WTC11 (cell line): ENCODE results near the gene SAMD10. TPM values are rescaled to one million over a fixed set of nuclear protein-coding genes. Genes with fewer than 3 reads are reported as not detected.
"Not testable (repeated sequence)": the region's sequence is repeated elsewhere in the genome, so short reads cannot be mapped to it uniquely, and the experiment has no call there.

Source experiments
- ATAC-seq: fragments of 200-7000 bp; cut with Tn5 transposase; 2 replicates; pipeline ENCODE4 v1.10.0; 2021; ENCODE audit warnings: mild to moderate bottlenecking, moderate library complexity
- CTCF ChIA-PET: fragments of 300-600 bp; sonication (Branson Sonifier 250); formaldehyde crosslinking; loops from one replicate; lab custom pipeline; 2021; ENCODE audit warnings: antibody characterized with exemption; lab: Charles Lee
- POLR2A ChIA-PET: fragments of 350-600 bp; sonication (Branson Sonifier 250); formaldehyde crosslinking; loops from one replicate; lab custom pipeline; 2021; ENCODE audit warnings: antibody characterized with exemption; lab: Charles Lee
- DNase-seq: peaks from one replicate; pipeline ENCODE4 v3.0.0; 2021; ENCODE audit warnings: low spot score
- H3K27ac Mint-ChIP-seq: 2 replicates; pipeline ENCODE4 v1.8.0; 2021; ENCODE audit warnings: mixed read lengths
- H3K27me3 Mint-ChIP-seq: 2 replicates; pipeline ENCODE4 v1.8.0; 2021; ENCODE audit warnings: low read depth, mild to moderate bottlenecking, moderate library complexity, mixed read lengths
- H3K36me3 Mint-ChIP-seq: 2 replicates; pipeline ENCODE4 v1.8.0; 2021; ENCODE audit warnings: mixed read lengths
- H3K4me1 Mint-ChIP-seq: 2 replicates; pipeline ENCODE4 v1.8.0; 2022; ENCODE audit warnings: mixed read lengths
- H3K4me3 Mint-ChIP-seq: 2 replicates; pipeline ENCODE4 v1.8.0; 2021; ENCODE audit warnings: mild to moderate bottlenecking, moderate library complexity, mixed read lengths
- H3K9me3 Mint-ChIP-seq: 2 replicates; pipeline ENCODE4 v1.8.0; 2021; ENCODE audit warnings: mixed read lengths
- ATF1 ChIP-seq: sonication (generic); formaldehyde crosslinking; IDR thresholded peaks from 2 replicates; pipeline ENCODE4 v1.8.1; 2023; ENCODE audit warnings: mild to moderate bottlenecking, moderate library complexity, missing genetic modification reagents
- CBFB ChIP-seq: sonication (generic); formaldehyde crosslinking; IDR thresholded peaks from 2 replicates; pipeline ENCODE4 v1.8.1; 2022; ENCODE audit warnings: mild to moderate bottlenecking, low read depth, missing genetic modification reagents
- CREB1 ChIP-seq: sonication (generic); formaldehyde crosslinking; IDR thresholded peaks from 2 replicates; pipeline ENCODE4 v1.8.0; 2023; ENCODE audit warnings: mild to moderate bottlenecking, missing genetic modification reagents
- CREM ChIP-seq: sonication (generic); formaldehyde crosslinking; IDR thresholded peaks from 2 replicates; pipeline ENCODE4 v1.8.1; 2022; ENCODE audit warnings: mild to moderate bottlenecking, missing genetic modification reagents, moderate library complexity
- EMX1 ChIP-seq: fragments of 250-450 bp; sonication (Bioruptor Pico); IDR thresholded peaks from 2 replicates; pipeline ENCODE4 v1.8.0; 2021; ENCODE audit warnings: mild to moderate bottlenecking
- MXD4 ChIP-seq: fragments of 250-450 bp; sonication (Bioruptor Pico); IDR thresholded peaks from 2 replicates; pipeline ENCODE4 v1.8.0; 2021; ENCODE audit warnings: mild to moderate bottlenecking, moderate library complexity, borderline replicate concordance
- PRRX2 ChIP-seq: fragments of 250-450 bp; sonication (Bioruptor Pico); IDR thresholded peaks from 2 replicates; pipeline ENCODE4 v1.8.0; 2021; ENCODE audit warnings: mild to moderate bottlenecking
- SOX15 ChIP-seq: fragments of 250-450 bp; sonication (Bioruptor Pico); IDR thresholded peaks from 2 replicates; pipeline ENCODE4 v1.9.0; 2021; ENCODE audit warnings: mild to moderate bottlenecking
- TEAD4 ChIP-seq: sonication (generic); formaldehyde crosslinking; IDR thresholded peaks from 2 replicates; pipeline ENCODE4 v1.8.0; 2022; ENCODE audit warnings: mild to moderate bottlenecking, missing genetic modification reagents
- ZNF138 ChIP-seq: sonication (generic); formaldehyde crosslinking; conservative IDR thresholded peaks from 2 replicates; pipeline ENCODE4 v1.8.1; 2022; ENCODE audit warnings: mild to moderate bottlenecking, moderate library complexity, missing genetic modification reagents
- ZNF232 ChIP-seq: sonication (generic); formaldehyde crosslinking; IDR thresholded peaks from 2 replicates; pipeline ENCODE4 v1.8.0; 2022; ENCODE audit warnings: mild to moderate bottlenecking, missing genetic modification reagents
- ZNF416 ChIP-seq: fragments of 250-450 bp; sonication (Bioruptor Pico); IDR thresholded peaks from 2 replicates; pipeline ENCODE4 v1.9.0; 2021; ENCODE audit warnings: mild to moderate bottlenecking, inconsistent platforms
- total RNA-seq: library from RNA; stranded (reverse); gene quantifications from 3 replicates; pipeline ENCODE4 v1.2.3, GENCODE V29; 2021
- TF ChIP-seq, protein P1 (sequence below): sonication (generic); formaldehyde crosslinking; conservative IDR thresholded peaks from 2 replicates; pipeline ENCODE4 v1.8.1; 2023; ENCODE audit warnings: mild to moderate bottlenecking, low read depth, missing genetic modification reagents, moderate library complexity
- TF ChIP-seq, protein P2 (sequence below): sonication (generic); formaldehyde crosslinking; IDR thresholded peaks from 2 replicates; pipeline ENCODE4 v1.8.1; 2023; ENCODE audit warnings: mild to moderate bottlenecking, missing genetic modification reagents
- TF ChIP-seq, protein P3 (sequence below): sonication (generic); formaldehyde crosslinking; IDR thresholded peaks from 2 replicates; pipeline ENCODE4 v1.8.1; 2022; ENCODE audit warnings: missing genetic modification reagents, borderline replicate concordance
- TF ChIP-seq, protein P4 (sequence below): sonication (generic); formaldehyde crosslinking; IDR thresholded peaks from 2 replicates; pipeline ENCODE4 v1.8.1; 2022; ENCODE audit warnings: low read depth, mild to moderate bottlenecking, moderate library complexity, missing genetic modification reagents, borderline replicate concordance
- TF ChIP-seq, protein P5 (sequence below): fragments of 250-450 bp; sonication (Bioruptor Pico); conservative IDR thresholded peaks from 2 replicates; pipeline ENCODE4 v1.9.0; 2021; ENCODE audit warnings: mild to moderate bottlenecking
- TF ChIP-seq, protein P6 (sequence below): sonication (generic); formaldehyde crosslinking; IDR thresholded peaks from 2 replicates; pipeline ENCODE4 v1.8.0; 2022; ENCODE audit warnings: mild to moderate bottlenecking, missing genetic modification reagents

SAMD10 gene
- total RNA-seq, 1 experiment from 2014 or later = 6.2 TPM

DNA sequence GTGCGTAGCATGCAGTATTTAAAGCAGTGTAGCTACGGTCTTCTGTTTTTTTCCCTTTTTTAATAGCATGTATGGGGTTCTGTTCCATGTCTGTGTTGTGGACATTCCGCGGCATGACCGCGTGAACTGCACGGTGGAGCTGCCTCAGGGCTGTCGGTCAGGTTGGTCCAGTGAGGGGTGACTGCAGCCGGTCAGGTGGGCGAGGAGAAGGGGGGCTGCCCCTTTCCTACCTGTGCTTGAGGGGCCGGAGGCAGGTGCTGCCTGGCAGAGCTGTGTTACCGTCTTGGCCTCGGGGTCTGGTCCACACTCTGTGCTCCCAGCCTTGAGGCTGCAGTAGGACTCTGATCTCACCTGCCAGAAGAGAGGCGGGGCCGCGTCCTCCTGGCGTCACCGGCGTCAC is 47.7 kb downstream of the SAMD10 start:
- Mint-ChIP-seq H3K4me3 (no peak overlapping the region), H3K4me1 (no peaks in the 10 kb centered on the region), H3K36me3 (peaks cover 42% of the 10 kb centered on the region), H3K27me3 (no peaks in the 10 kb centered on the region), H3K27ac (no peak overlapping the region), H3K9me3 (no peaks in the 10 kb centered on the region)
- ChIA-PET POLR2A (no interaction called here), CTCF (interaction anchor here (1.2 kb wide), 1 partner anchor 49 kb away, joined by 3 read pairs; the partner anchor contains the start of gene PRPF6)
- no peak for ATAC-seq
- no peak for TF ChIP-seq CREM
- TF ChIP-seq, protein P1, sequence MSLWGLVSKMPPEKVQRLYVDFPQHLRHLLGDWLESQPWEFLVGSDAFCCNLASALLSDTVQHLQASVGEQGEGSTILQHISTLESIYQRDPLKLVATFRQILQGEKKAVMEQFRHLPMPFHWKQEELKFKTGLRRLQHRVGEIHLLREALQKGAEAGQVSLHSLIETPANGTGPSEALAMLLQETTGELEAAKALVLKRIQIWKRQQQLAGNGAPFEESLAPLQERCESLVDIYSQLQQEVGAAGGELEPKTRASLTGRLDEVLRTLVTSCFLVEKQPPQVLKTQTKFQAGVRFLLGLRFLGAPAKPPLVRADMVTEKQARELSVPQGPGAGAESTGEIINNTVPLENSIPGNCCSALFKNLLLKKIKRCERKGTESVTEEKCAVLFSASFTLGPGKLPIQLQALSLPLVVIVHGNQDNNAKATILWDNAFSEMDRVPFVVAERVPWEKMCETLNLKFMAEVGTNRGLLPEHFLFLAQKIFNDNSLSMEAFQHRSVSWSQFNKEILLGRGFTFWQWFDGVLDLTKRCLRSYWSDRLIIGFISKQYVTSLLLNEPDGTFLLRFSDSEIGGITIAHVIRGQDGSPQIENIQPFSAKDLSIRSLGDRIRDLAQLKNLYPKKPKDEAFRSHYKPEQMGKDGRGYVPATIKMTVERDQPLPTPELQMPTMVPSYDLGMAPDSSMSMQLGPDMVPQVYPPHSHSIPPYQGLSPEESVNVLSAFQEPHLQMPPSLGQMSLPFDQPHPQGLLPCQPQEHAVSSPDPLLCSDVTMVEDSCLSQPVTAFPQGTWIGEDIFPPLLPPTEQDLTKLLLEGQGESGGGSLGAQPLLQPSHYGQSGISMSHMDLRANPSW = no peak
- TF ChIP-seq, protein P2, sequence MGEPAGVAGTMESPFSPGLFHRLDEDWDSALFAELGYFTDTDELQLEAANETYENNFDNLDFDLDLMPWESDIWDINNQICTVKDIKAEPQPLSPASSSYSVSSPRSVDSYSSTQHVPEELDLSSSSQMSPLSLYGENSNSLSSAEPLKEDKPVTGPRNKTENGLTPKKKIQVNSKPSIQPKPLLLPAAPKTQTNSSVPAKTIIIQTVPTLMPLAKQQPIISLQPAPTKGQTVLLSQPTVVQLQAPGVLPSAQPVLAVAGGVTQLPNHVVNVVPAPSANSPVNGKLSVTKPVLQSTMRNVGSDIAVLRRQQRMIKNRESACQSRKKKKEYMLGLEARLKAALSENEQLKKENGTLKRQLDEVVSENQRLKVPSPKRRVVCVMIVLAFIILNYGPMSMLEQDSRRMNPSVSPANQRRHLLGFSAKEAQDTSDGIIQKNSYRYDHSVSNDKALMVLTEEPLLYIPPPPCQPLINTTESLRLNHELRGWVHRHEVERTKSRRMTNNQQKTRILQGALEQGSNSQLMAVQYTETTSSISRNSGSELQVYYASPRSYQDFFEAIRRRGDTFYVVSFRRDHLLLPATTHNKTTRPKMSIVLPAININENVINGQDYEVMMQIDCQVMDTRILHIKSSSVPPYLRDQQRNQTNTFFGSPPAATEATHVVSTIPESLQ (CRISPR knock-in tag) = no peak
- TF ChIP-seq ZNF138 (CRISPR knock-in tag) = no peak
- TF ChIP-seq, protein P3, sequence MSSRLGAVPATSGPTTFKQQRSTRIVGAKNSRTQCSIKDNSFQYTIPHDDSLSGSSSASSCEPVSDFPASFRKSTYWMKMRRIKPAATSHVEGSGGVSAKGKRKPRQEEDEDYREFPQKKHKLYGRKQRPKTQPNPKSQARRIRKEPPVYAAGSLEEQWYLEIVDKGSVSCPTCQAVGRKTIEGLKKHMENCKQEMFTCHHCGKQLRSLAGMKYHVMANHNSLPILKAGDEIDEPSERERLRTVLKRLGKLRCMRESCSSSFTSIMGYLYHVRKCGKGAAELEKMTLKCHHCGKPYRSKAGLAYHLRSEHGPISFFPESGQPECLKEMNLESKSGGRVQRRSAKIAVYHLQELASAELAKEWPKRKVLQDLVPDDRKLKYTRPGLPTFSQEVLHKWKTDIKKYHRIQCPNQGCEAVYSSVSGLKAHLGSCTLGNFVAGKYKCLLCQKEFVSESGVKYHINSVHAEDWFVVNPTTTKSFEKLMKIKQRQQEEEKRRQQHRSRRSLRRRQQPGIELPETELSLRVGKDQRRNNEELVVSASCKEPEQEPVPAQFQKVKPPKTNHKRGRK (CRISPR knock-in tag) = no peak
- TF ChIP-seq ATF1 (CRISPR knock-in tag) = no peak
- no peak for TF ChIP-seq TEAD4 (CRISPR knock-in tag)
- TF ChIP-seq, protein P4, sequence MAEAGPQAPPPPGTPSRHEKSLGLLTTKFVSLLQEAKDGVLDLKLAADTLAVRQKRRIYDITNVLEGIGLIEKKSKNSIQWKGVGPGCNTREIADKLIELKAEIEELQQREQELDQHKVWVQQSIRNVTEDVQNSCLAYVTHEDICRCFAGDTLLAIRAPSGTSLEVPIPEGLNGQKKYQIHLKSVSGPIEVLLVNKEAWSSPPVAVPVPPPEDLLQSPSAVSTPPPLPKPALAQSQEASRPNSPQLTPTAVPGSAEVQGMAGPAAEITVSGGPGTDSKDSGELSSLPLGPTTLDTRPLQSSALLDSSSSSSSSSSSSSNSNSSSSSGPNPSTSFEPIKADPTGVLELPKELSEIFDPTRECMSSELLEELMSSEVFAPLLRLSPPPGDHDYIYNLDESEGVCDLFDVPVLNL = no peak
- no peak for TF ChIP-seq EMX1 (CRISPR knock-in tag)
- DNase-seq = no peak

DNA sequence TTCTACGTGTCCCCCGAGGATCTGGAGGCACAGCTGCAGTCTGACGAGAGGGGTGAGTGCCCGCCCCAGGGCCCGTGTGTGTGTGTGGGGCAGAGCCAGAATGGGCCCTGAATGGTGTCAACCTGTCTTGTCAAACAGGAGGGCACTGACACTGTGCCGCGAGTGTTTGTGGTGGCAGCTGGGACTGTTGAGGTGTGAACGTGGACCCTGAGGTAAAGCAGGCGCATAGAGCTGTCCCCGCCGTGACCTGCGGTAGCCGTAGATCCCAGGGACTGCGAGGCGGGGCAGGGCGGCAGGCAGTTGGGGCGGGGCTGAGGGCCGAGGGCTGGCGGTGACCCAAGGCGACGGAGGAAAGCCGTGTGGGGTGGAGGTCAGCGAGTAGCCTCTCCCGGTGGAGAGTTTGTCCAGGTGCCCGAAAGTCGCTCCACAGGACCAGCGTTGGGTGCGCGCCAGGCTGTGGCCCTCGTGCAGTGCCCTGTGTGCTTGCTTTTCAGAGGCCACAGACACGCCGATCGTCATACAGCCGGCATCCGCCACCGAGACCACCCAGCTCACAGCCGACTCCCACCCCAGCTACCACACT is 48.4 kb downstream of the SAMD10 start:
- no peak for DNase-seq
- Mint-ChIP-seq H3K4me1 (no peaks in the 10 kb centered on the region), H3K9me3 (no peaks in the 10 kb centered on the region), H3K27me3 (no peaks in the 10 kb centered on the region), H3K27ac (no peak overlapping the region; the same call in 1 of the 2 replicates), H3K4me3 (no peak overlapping the region), H3K36me3 (peaks cover 42% of the 10 kb centered on the region)
- ATAC-seq = no peak
- ChIA-PET CTCF (no interaction called here), POLR2A (no interaction called here)
- TF ChIP-seq, protein P5, sequence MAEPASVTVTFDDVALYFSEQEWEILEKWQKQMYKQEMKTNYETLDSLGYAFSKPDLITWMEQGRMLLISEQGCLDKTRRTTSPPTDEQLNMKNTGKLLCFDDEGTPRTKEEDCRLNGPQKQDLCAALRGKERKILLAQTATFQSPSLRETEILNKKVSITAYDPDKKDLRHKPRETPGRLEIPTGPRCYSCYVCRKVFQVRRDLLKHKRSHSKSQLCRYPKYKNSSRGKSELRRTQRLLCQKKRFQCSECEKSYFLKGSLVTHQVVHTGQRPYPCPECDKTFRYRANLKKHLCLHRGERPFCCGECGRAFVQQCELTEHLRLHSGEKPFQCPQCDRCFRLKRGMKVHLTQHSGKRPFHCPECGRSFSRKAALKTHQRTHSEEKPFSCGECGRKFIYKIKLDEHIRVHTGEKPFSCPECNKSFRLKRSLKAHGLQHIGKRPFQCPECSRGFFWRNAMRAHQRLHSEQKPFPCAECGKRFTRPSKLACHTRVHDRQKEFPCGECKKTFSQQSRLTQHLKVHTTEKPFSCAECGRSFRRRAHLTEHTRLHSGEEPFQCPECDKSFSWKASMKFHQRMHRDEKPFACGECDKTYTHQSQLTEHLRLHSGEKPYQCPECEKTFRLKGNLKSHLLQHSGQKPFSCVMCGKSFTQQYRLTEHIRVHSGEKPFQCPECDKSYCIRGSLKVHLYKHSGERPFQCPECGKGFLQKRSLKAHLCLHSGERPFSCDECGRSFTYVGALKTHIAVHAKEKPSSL (CRISPR knock-in tag) = no peak
- TF ChIP-seq SOX15 (CRISPR knock-in tag) = no peak
- no peak for TF ChIP-seq ATF1 (CRISPR knock-in tag)
- no peak for TF ChIP-seq ZNF232 (CRISPR knock-in tag)
- TF ChIP-seq, protein P6, sequence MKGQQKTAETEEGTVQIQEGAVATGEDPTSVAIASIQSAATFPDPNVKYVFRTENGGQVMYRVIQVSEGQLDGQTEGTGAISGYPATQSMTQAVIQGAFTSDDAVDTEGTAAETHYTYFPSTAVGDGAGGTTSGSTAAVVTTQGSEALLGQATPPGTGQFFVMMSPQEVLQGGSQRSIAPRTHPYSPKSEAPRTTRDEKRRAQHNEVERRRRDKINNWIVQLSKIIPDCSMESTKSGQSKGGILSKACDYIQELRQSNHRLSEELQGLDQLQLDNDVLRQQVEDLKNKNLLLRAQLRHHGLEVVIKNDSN (CRISPR knock-in tag) = no peak
- no peak for TF ChIP-seq MXD4 (CRISPR knock-in tag)
- TF ChIP-seq PRRX2 = no peak
- TF ChIP-seq CBFB (CRISPR knock-in tag) = no peak
- no peak for TF ChIP-seq CREB1 (CRISPR knock-in tag)
- no peak for TF ChIP-seq ZNF416 (CRISPR knock-in tag)

DNA sequence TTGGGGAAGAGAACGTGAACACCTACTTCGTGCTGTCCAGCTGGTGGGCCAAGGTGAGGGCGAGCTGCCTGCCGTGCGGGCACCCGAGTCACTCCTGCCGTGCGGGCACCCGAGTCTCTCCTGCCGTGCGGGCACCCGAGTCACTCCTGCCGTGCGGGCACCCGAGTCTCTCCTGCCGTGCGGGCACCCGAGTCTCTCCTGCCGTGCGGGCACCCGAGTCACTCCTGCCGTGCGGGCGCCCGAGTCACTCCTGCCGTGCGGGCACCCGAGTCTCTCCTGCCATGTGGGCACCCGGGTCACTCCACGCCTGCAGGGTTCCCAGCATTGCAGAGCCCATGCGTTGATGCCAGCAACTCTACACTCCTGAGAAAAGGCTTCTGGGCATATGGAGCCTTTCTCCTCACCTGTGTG is 50.0 kb downstream of the SAMD10 start:
- not testable (repeated sequence) for DNase-seq, H3K4me1 Mint-ChIP-seq, H3K9me3 Mint-ChIP-seq, ATAC-seq, H3K4me3 Mint-ChIP-seq, H3K27me3 Mint-ChIP-seq, H3K27ac Mint-ChIP-seq
- POLR2A ChIA-PET = interaction anchor here (0.7 kb wide), 1 partner anchor 11 kb away, joined by 3 read pairs; no protein-coding TSS in a partner anchor
- CTCF ChIA-PET = interaction anchor here (0.6 to 1.5 kb wide), 2 partner anchors 50 to 178 kb away, joined by 3 to 5 read pairs; partner anchors contain the start of gene SAMD10
- H3K36me3 Mint-ChIP-seq = peaks cover 42% of the 10 kb centered on the region
